ENCODE measurements around the gene OR2AG1.

The OR2AG1 gene, protein sequence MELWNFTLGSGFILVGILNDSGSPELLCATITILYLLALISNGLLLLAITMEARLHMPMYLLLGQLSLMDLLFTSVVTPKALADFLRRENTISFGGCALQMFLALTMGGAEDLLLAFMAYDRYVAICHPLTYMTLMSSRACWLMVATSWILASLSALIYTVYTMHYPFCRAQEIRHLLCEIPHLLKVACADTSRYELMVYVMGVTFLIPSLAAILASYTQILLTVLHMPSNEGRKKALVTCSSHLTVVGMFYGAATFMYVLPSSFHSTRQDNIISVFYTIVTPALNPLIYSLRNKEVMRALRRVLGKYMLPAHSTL

GRCh38 chr11:6782720-6783119 lies at the start of gene OR2AG1:
OR2AG1 (plus strand) TSS chr11:6783020; CDS start chr11:6785038, 2,018 bp downstream.
- Histone ChIP-seq H3K4me1 (ENCODE audit: insufficient read depth, low read length) (no peaks in the 10 kb centered on the region), H3K36me3 (ENCODE audit: insufficient read depth, low read depth, low read length) (no peaks in the 10 kb centered on the region), H3K4me3 (ENCODE audit: low read length) (no peak within 1 kb of the TSS), H3K27me3 (ENCODE audit: insufficient read depth, low read length) (no peaks in the 10 kb centered on the region), H3K27ac (ENCODE audit: low read length) (no peak within 1 kb of the TSS), H3K9ac (ENCODE audit: low read depth, low read length) (no peak within 1 kb of the TSS), H3K9me3 (ENCODE audit: insufficient read depth, low read depth, low read length) (no peaks in the 10 kb centered on the region)

- Histone ChIP-seq H3K9ac (ENCODE audit: low read depth, low read length) (no peak overlapping the region), H3K9me3 (ENCODE audit: insufficient read depth, low read depth, low read length) (no peaks in the 10 kb centered on the region), H3K36me3 (ENCODE audit: insufficient read depth, low read depth, low read length) (no peaks in the 10 kb centered on the region), H3K4me3 (ENCODE audit: low read length) (no peak overlapping the region), H3K27ac (ENCODE audit: low read length) (no peak overlapping the region), H3K4me1 (ENCODE audit: insufficient read depth, low read length) (no peaks in the 10 kb centered on the region), H3K27me3 (ENCODE audit: insufficient read depth, low read length) (no peaks in the 10 kb centered on the region)
Measured at GRCh38 chr11:6733326-6734275, 49.2 kb upstream of the OR2AG1 start.

- no peaks in the 10 kb centered on the region for H3K36me3 ChIP-seq (ENCODE audit: insufficient read depth, low read depth, low read length)
- H3K27ac ChIP-seq (ENCODE audit: low read length): no peak overlapping the region
- H3K9me3 ChIP-seq (ENCODE audit: insufficient read depth, low read depth, low read length): no peaks in the 10 kb centered on the region
- no peak overlapping the region for H3K4me3 ChIP-seq (ENCODE audit: low read length)
- H3K9ac ChIP-seq (ENCODE audit: low read depth, low read length): no peak overlapping the region
- H3K27me3 ChIP-seq (ENCODE audit: insufficient read depth, low read length): no peaks in the 10 kb centered on the region
- H3K4me1 ChIP-seq (ENCODE audit: insufficient read depth, low read length): no peaks in the 10 kb centered on the region
Measured at GRCh38 chr11:6734616-6735015, 48.2 kb upstream of the OR2AG1 start.

DNA sequence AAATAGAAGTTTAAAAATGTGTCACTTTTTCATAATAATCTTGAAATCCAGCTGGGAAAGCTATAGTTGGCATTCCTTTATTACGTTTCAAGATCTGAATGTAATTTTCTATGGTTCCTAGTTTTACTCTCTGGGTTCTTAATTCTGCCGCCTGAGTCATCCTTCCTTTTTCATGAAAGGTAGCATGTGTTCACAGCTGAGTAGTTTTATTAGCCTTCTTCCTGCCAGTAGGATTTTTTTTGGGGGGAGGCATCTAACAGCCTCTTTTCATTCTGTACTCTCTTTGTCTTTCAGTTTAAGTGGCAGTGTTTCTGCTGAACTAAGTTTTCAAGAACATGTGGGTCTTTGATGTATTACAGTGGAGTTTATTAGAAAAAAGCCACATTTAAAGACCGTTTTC lies 47.5 kb upstream of the OR2AG1 start:
- no peak overlapping the region for H3K27ac ChIP-seq (ENCODE audit: low read length)
- H3K4me3 ChIP-seq (ENCODE audit: low read length): no peak overlapping the region
- H3K9ac ChIP-seq (ENCODE audit: low read depth, low read length): no peak overlapping the region
- H3K9me3 ChIP-seq (ENCODE audit: insufficient read depth, low read depth, low read length): no peaks in the 10 kb centered on the region
- no peaks in the 10 kb centered on the region for H3K4me1 ChIP-seq (ENCODE audit: insufficient read depth, low read length)
- no peaks in the 10 kb centered on the region for H3K27me3 ChIP-seq (ENCODE audit: insufficient read depth, low read length)
- H3K36me3 ChIP-seq (ENCODE audit: insufficient read depth, low read depth, low read length): no peaks in the 10 kb centered on the region

GRCh38 chr11:6736495-6737121 lies 46.2 kb upstream of the OR2AG1 start:
- H3K9ac ChIP-seq (ENCODE audit: low read depth, low read length): no peak overlapping the region
- no peaks in the 10 kb centered on the region for H3K27me3 ChIP-seq (ENCODE audit: insufficient read depth, low read length)
- no peaks in the 10 kb centered on the region for H3K4me1 ChIP-seq (ENCODE audit: insufficient read depth, low read length)
- no peaks in the 10 kb centered on the region for H3K9me3 ChIP-seq (ENCODE audit: insufficient read depth, low read depth, low read length)
- H3K36me3 ChIP-seq (ENCODE audit: insufficient read depth, low read depth, low read length): no peaks in the 10 kb centered on the region
- no peak overlapping the region for H3K4me3 ChIP-seq (ENCODE audit: low read length)
- no peak overlapping the region for H3K27ac ChIP-seq (ENCODE audit: low read length)

DNA sequence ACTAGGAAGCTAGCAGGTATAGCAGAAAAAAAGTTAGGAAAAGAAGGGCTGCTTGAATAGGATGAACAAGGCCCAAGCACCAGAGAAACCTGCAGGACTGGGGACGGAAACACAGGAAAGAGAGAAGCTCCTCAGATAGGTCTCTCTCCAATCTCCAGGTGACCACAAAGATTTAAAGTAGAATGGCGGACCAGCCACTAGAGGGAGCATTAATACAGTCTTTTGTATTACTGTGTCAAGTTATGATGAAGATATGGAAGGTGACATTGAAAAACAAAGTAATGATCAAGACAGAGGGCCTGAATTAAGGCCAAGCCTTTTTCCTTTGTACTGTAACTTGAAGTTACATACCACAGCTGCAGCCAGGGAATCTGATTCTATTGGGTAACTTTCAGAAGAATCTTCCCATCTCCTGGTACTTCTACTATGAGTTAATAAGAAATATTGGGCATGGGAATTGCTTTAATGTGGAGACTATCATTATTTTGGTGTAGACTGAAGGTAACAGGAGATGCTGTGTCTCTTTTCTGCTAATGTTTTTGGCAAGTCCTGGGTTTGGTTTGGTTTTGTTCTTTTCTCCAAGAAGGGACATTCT lies 44.9 kb upstream of the OR2AG1 start:
- Histone ChIP-seq H3K27me3 (ENCODE audit: insufficient read depth, low read length) (no peaks in the 10 kb centered on the region), H3K9ac (ENCODE audit: low read depth, low read length) (no peak overlapping the region), H3K4me3 (ENCODE audit: low read length) (no peak overlapping the region), H3K36me3 (ENCODE audit: insufficient read depth, low read depth, low read length) (no peaks in the 10 kb centered on the region), H3K27ac (ENCODE audit: low read length) (no peak overlapping the region), H3K9me3 (ENCODE audit: insufficient read depth, low read depth, low read length) (no peaks in the 10 kb centered on the region), H3K4me1 (ENCODE audit: insufficient read depth, low read length) (no peaks in the 10 kb centered on the region)

DNA sequence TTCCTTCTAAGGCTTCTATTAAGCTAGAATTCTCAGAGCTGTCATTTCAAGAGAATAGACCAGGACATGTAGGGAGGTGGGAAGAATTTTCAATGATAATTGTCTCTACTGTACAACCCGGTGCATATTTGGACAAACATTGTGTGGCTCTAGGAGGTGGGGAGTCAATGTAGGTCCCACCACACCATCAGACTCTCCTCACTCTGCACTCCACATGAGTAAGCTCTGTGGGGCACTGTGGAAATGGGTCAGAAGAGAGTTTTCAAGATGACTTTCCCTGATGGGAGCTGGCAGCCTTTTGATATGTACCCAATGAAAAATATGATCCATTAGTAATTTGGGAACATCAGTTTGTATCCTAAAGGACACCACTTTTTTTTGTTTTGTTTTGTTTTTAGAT lies 44.2 kb upstream of the OR2AG1 start:
- no peak overlapping the region for H3K9ac ChIP-seq (ENCODE audit: low read depth, low read length)
- no peaks in the 10 kb centered on the region for H3K27me3 ChIP-seq (ENCODE audit: insufficient read depth, low read length)
- H3K4me1 ChIP-seq (ENCODE audit: insufficient read depth, low read length): no peaks in the 10 kb centered on the region
- no peak overlapping the region for H3K4me3 ChIP-seq (ENCODE audit: low read length)
- no peak overlapping the region for H3K27ac ChIP-seq (ENCODE audit: low read length)
- H3K36me3 ChIP-seq (ENCODE audit: insufficient read depth, low read depth, low read length): no peaks in the 10 kb centered on the region
- H3K9me3 ChIP-seq (ENCODE audit: insufficient read depth, low read depth, low read length): no peaks in the 10 kb centered on the region

- Histone ChIP-seq H3K27me3 (ENCODE audit: insufficient read depth, low read length) (no peaks in the 10 kb centered on the region), H3K9ac (ENCODE audit: low read depth, low read length) (no peak overlapping the region), H3K36me3 (ENCODE audit: insufficient read depth, low read depth, low read length) (no peaks in the 10 kb centered on the region), H3K4me1 (ENCODE audit: insufficient read depth, low read length) (no peaks in the 10 kb centered on the region), H3K9me3 (ENCODE audit: insufficient read depth, low read depth, low read length) (no peaks in the 10 kb centered on the region), H3K27ac (ENCODE audit: low read length) (no peak overlapping the region), H3K4me3 (ENCODE audit: low read length) (no peak overlapping the region)
Measured at GRCh38 chr11:6742260-6742659, 40.6 kb upstream of the OR2AG1 start.

DNA sequence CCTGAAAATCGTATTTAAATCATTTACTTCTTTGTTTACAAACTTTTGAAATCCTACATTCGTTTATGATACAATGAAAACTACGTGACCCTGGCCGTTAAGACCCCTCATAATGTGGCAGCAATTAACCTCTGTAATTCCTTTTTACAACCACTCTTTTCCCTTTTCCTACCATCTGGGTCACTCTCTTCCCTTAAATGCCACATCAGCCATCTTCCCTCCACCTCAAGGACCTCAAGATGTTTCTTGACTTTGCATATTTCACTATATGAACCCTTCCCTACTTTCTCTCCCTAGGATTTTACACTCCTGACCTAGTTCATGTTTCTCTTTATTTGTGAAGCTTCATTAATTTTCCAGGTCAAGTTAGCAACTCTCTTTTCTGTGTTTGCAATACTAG lies 37.8 kb upstream of the OR2AG1 start:
- Histone ChIP-seq H3K9me3 (ENCODE audit: insufficient read depth, low read depth, low read length) (no peaks in the 10 kb centered on the region), H3K27ac (ENCODE audit: low read length) (no peak overlapping the region), H3K9ac (ENCODE audit: low read depth, low read length) (no peak overlapping the region), H3K36me3 (ENCODE audit: insufficient read depth, low read depth, low read length) (no peaks in the 10 kb centered on the region), H3K4me3 (ENCODE audit: low read length) (no peak overlapping the region), H3K4me1 (ENCODE audit: insufficient read depth, low read length) (no peaks in the 10 kb centered on the region), H3K27me3 (ENCODE audit: insufficient read depth, low read length) (no peaks in the 10 kb centered on the region)

GRCh38 chr11:6745465-6746015 lies 37.3 kb upstream of the OR2AG1 start:
- Histone ChIP-seq H3K4me3 (ENCODE audit: low read length) (no peak overlapping the region), H3K9me3 (ENCODE audit: insufficient read depth, low read depth, low read length) (no peaks in the 10 kb centered on the region), H3K27me3 (ENCODE audit: insufficient read depth, low read length) (no peaks in the 10 kb centered on the region), H3K9ac (ENCODE audit: low read depth, low read length) (no peak overlapping the region), H3K4me1 (ENCODE audit: insufficient read depth, low read length) (no peaks in the 10 kb centered on the region), H3K36me3 (ENCODE audit: insufficient read depth, low read depth, low read length) (no peaks in the 10 kb centered on the region), H3K27ac (ENCODE audit: low read length) (no peak overlapping the region)

GRCh38 chr11:6746086-6746618 lies 36.7 kb upstream of the OR2AG1 start:
- H3K4me3 ChIP-seq (ENCODE audit: low read length): no peak overlapping the region
- no peaks in the 10 kb centered on the region for H3K4me1 ChIP-seq (ENCODE audit: insufficient read depth, low read length)
- H3K27me3 ChIP-seq (ENCODE audit: insufficient read depth, low read length): no peaks in the 10 kb centered on the region
- H3K27ac ChIP-seq (ENCODE audit: low read length): no peak overlapping the region
- no peak overlapping the region for H3K9ac ChIP-seq (ENCODE audit: low read depth, low read length)
- no peaks in the 10 kb centered on the region for H3K36me3 ChIP-seq (ENCODE audit: insufficient read depth, low read depth, low read length)
- no peaks in the 10 kb centered on the region for H3K9me3 ChIP-seq (ENCODE audit: insufficient read depth, low read depth, low read length)
